22Rv1 (cell line): ENCODE results near the gene CDKN2A.

ENCODE experiments used
- CTCF ChIP-seq: fragments of 450-650 bp; IDR thresholded peaks from 2 replicates; pipeline ENCODE4 v1.5.1; 2017; ENCODE audit warnings: mild to moderate bottlenecking
- ZFX ChIP-seq: fragments of 450-650 bp; IDR thresholded peaks from 2 replicates; pipeline ENCODE4 v1.6.1; 2017; ENCODE audit warnings: antibody characterized with exemption, borderline replicate concordance

DNA sequence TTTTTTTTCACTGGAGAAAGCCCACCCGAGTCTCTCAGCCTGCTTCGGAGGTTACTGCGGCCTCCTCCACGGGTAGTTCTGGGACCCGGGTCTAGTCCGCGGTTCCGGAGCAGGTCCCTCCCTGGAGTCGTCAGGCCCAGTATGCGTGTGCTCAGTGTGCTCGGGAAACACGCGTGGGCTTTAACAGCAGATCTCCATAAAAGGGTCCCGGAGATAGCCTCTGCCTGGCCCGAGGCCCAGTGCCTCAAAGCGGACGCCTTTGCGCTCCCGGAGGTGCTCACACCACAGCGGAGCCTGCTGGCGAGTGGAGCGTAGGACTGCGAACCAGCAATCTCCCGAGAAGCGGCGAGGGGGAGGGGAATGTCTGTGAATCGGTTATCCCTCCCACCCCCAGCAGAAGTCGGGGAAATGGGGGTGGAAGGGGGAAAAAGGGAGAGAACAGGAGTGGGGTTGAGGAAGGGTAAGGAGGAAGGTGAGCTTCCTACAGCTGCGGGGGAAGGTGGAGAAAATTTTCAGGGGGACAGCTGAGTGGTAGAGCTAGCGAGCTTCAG lies 28.7 kb downstream of the CDKN2A start:
- TF ChIP-seq CTCF, result peak; percentile 79
- TF ChIP-seq ZFX, result no peak
